OCI-LY7 (cell line): Measurements from ENCODE around the gene SLX1A. TPM values are rescaled to one million over a fixed set of nuclear protein-coding genes. Genes with fewer than 3 reads are reported as not detected.

Source experiments
- BruUV-seq: library from RNA; stranded (reverse); fragments of 400-500 nt; replicated peaks from 2 replicates; lab custom pipeline; 2021; lab: Mats Ljungman, UMichigan
- CTCF ChIA-PET: fragments of 300-600 bp; sonication (Branson Sonifier 250); formaldehyde crosslinking; loops from one replicate; lab custom pipeline; 2022; ENCODE audit warnings: antibody characterized with exemption; ENCODE audit not compliant: unreplicated experiment; lab: Charles Lee
- POLR2A ChIA-PET: fragments of 300-600 bp; sonication (Branson Sonifier 250); formaldehyde crosslinking; loops from one replicate; lab custom pipeline; 2022; ENCODE audit warnings: antibody characterized with exemption; lab: Charles Lee
- DNase-seq: peaks from one replicate; pipeline ENCODE4 v3.0.0-alpha.2; 2015; ENCODE audit warnings: low spot score
- H2AFZ ChIP-seq: fragments of 200-600 bp; sonication (generic), shearing (Covaris generic); 2 replicates; pipeline ENCODE4 v1.6.1; 2014; ENCODE audit warnings: mild to moderate bottlenecking, antibody characterized with exemption, low read length, moderate library complexity
- H3K27ac ChIP-seq: fragments of 200-600 bp; sonication (generic); 2 replicates; pipeline ENCODE4 v1.5.1; 2014; ENCODE audit warnings: mixed run types, low read depth, mild to moderate bottlenecking, moderate library complexity, low read length, inconsistent platforms; ENCODE audit not compliant: poor library complexity, severe bottlenecking
- H3K36me3 ChIP-seq: fragments of 200-600 bp; sonication (generic); 2 replicates; pipeline ENCODE4 v1.6.1; 2014; ENCODE audit warnings: mild to moderate bottlenecking, antibody characterized with exemption, low read length, moderate library complexity, mixed read lengths; ENCODE audit not compliant: insufficient read depth
- H3K4me1 ChIP-seq: fragments of 200-600 bp; sonication (generic); 2 replicates; pipeline ENCODE4 v1.5.1; 2014; ENCODE audit warnings: mild to moderate bottlenecking, low read length; ENCODE audit not compliant: insufficient read depth, poor library complexity, severe bottlenecking
- H3K4me2 ChIP-seq: fragments of 200-600 bp; sonication (generic); 2 replicates; pipeline ENCODE4 v1.6.1; 2014; ENCODE audit warnings: mild to moderate bottlenecking, low read length
- H3K4me3 ChIP-seq: fragments of 200-600 bp; sonication (generic); 2 replicates; pipeline ENCODE4 v1.5.1; 2014; ENCODE audit warnings: mild to moderate bottlenecking, low read depth, low read length; ENCODE audit not compliant: poor library complexity, severe bottlenecking
- H3K79me2 ChIP-seq: fragments of 200-600 bp; sonication (generic); 2 replicates; pipeline ENCODE4 v1.6.1; 2016; ENCODE audit warnings: low read depth, mild to moderate bottlenecking, low read length, moderate library complexity, mixed read lengths; ENCODE audit not compliant: insufficient read depth
- H3K9me2 ChIP-seq: fragments of 200-600 bp; sonication (generic); 2 replicates; pipeline ENCODE4 v1.6.1; 2016; ENCODE audit warnings: mild to moderate bottlenecking, low read length, mixed read lengths; ENCODE audit not compliant: insufficient read depth
- H3K9me3 ChIP-seq: fragments of 200-600 bp; sonication (generic); 2 replicates; pipeline ENCODE4 v1.6.1; 2014; ENCODE audit warnings: mild to moderate bottlenecking, mixed run types, low read length, mixed read lengths
- H4K20me1 ChIP-seq: fragments of 200-600 bp; sonication (generic); 2 replicates; pipeline ENCODE4 v1.6.1; 2014; ENCODE audit warnings: mild to moderate bottlenecking, antibody characterized with exemption, low read length, moderate library complexity, mixed read lengths; ENCODE audit not compliant: insufficient read depth
- CTCF ChIP-seq: fragments of 200-600 bp; sonication (generic); conservative IDR thresholded peaks from 2 replicates; pipeline ENCODE4 v1.5.1; 2014; ENCODE audit warnings: mild to moderate bottlenecking, antibody characterized with exemption, low read length, moderate library complexity, mixed read lengths
- EZH2phosphoT487 ChIP-seq: fragments of 200-600 bp; sonication (generic); IDR thresholded peaks from 2 replicates; pipeline ENCODE4 v1.6.1; 2018; ENCODE audit warnings: low read depth, borderline replicate concordance, mild to moderate bottlenecking, mixed run types, antibody characterized with exemption, low read length, moderate library complexity, mixed read lengths
- intact Hi-C: fragments of 100-400 bp; cut with micrococcal nuclease; formaldehyde crosslinking; loops from one replicate; pipeline ENCODE4 v1.10.0; 2022; ENCODE audit not compliant: unreplicated experiment
- total RNA-seq, 2 experiments: library from RNA; depleted of rRNA in 1 of 2; stranded (reverse); fragments of >200 nt in 1 of 2; shearing (Covaris generic) in 1 of 2; gene quantifications; 2 replicates each; pipeline ENCODE4 v1.2.3, GENCODE V29; 2014 to 2022

Gene SLX1A
- total RNA-seq, 2 experiments from 2014 or later = 81.9 to 84.1 TPM

- intact Hi-C loops = no loop called here
- BruUV-seq = no TSS peak
- Histone ChIP-seq H3K9me3 (no peaks in the 10 kb centered on the region), H3K9me2 (no peaks in the 10 kb centered on the region), H3K4me2 (no peak overlapping the region), H2AFZ (no peak overlapping the region), H3K27ac (no peak overlapping the region), H4K20me1 (no peaks in the 10 kb centered on the region), H3K4me3 (no peak overlapping the region), H3K36me3 (peaks cover 9% of the 10 kb centered on the region), H3K79me2 (peaks cover 12% of the 10 kb centered on the region; the same call in 1 of the 2 replicates), H3K4me1 (peaks cover 12% of the 10 kb centered on the region)
- POLR2A ChIA-PET = interaction anchor here (1.2 kb wide), 1 partner anchor 88 kb away, joined by 9 read pairs; no protein-coding TSS in a partner anchor
- CTCF ChIA-PET = interaction anchor here (0.6 kb wide), 1 partner anchor 536 kb away, joined by 3 read pairs; no protein-coding TSS in a partner anchor
- TF ChIP-seq CTCF (no peak), EZH2phosphoT487 (no peak)
- no peak for DNase-seq
Measured at GRCh38 chr16:30179931-30180330, 13.7 kb upstream of the SLX1A start.

GRCh38 chr16:30180741-30181140 is 12.9 kb upstream of the SLX1A start:
- Histone ChIP-seq H3K79me2 (peaks cover 20% of the 10 kb centered on the region; the same call in 1 of the 2 replicates), H3K36me3 (peaks cover 17% of the 10 kb centered on the region), H3K4me1 (peaks cover 20% of the 10 kb centered on the region), H3K27ac (no peak overlapping the region), H3K9me2 (no peaks in the 10 kb centered on the region), H3K4me3 (no peak overlapping the region), H3K9me3 (no peaks in the 10 kb centered on the region), H4K20me1 (no peaks in the 10 kb centered on the region), H3K4me2 (no peak overlapping the region), H2AFZ (no peak overlapping the region)
- no peak for TF ChIP-seq CTCF
- no peak for TF ChIP-seq EZH2phosphoT487
- ChIA-PET CTCF (interaction anchor here (0.6 kb wide), 1 partner anchor 537 kb away, joined by 3 read pairs; no protein-coding TSS in a partner anchor), POLR2A (interaction anchor here (1.2 kb wide), 1 partner anchor 88 kb away, joined by 9 read pairs; no protein-coding TSS in a partner anchor)
- intact Hi-C loops = no loop called here
- no TSS peak for BruUV-seq
- no peak for DNase-seq
